ENCODE measurements around the gene PRKRA. TPM values are rescaled to one million over a fixed set of nuclear protein-coding genes. Genes with fewer than 3 reads are reported as not detected.

PRKRA gene
- total and polyA plus RNA-seq, 4 donors = 8.3 to 28.1 (median 13.4) TPM

GRCh38 chr2:178477443-178478129 lies 26.6 kb upstream of the PRKRA start:
- Histone ChIP-seq H3K9ac (ENCODE audit: low read depth in 1 of 2, low read length in 2 of 2) (peak overlapping the region; percentile 82 to 96), H3K27ac (ENCODE audit: low read depth in 1 of 2, low read length in 2 of 2) (peak overlapping the region; percentile 93 to 96), H3K36me3 (ENCODE audit: control insufficient read depth in 4 of 4, insufficient read depth in 3 of 4, low read depth in 1 of 4, low read length in 3 of 4) (no peaks in the 10 kb centered on the region), H3K4me3 (ENCODE audit: low read depth in 1 of 3, low read length in 3 of 3) (peak overlapping the region; percentile 74 to 95 (median 89)), H3K4me1 (ENCODE audit: control insufficient read depth in 4 of 4, insufficient read depth in 4 of 4, low read length in 3 of 4) (peaks cover 5 to 41% (median 26%) of the 10 kb centered on the region in 4 donors), H3K27me3 (ENCODE audit: control insufficient read depth in 4 of 4, insufficient read depth in 4 of 4, low read length in 3 of 4) (no peaks in the 10 kb centered on the region), H3K9me3 (ENCODE audit: control insufficient read depth in 4 of 4, low read length in 3 of 4) (no peaks in the 10 kb centered on the region)
- TF ChIP-seq, protein P1, sequence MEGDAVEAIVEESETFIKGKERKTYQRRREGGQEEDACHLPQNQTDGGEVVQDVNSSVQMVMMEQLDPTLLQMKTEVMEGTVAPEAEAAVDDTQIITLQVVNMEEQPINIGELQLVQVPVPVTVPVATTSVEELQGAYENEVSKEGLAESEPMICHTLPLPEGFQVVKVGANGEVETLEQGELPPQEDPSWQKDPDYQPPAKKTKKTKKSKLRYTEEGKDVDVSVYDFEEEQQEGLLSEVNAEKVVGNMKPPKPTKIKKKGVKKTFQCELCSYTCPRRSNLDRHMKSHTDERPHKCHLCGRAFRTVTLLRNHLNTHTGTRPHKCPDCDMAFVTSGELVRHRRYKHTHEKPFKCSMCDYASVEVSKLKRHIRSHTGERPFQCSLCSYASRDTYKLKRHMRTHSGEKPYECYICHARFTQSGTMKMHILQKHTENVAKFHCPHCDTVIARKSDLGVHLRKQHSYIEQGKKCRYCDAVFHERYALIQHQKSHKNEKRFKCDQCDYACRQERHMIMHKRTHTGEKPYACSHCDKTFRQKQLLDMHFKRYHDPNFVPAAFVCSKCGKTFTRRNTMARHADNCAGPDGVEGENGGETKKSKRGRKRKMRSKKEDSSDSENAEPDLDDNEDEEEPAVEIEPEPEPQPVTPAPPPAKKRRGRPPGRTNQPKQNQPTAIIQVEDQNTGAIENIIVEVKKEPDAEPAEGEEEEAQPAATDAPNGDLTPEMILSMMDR (IDR thresholded peaks at IDR 0.05; ENCODE audit: low read depth, low read length, missing input control) = no peak
- no peak for TF ChIP-seq GABPA (IDR thresholded peaks at IDR 0.05 in 1 of 2, conservative IDR thresholded peaks at IDR 0.05 in 1 of 2)
- TF ChIP-seq HNF4A (conservative IDR thresholded peaks at IDR 0.05) = no peak
- no peak for TF ChIP-seq RXRA (IDR thresholded peaks at IDR 0.05)
- TF ChIP-seq MAX (IDR thresholded peaks at IDR 0.05) = no peak
- no peak for TF ChIP-seq ZBTB33 (IDR thresholded peaks at IDR 0.05)
- no peak for TF ChIP-seq FOXA1 (IDR thresholded peaks at IDR 0.05)
- TF ChIP-seq JUND (IDR thresholded peaks at IDR 0.05) = no peak
- TF ChIP-seq RAD21 (IDR thresholded peaks at IDR 0.05) = no peak
- no peak for TF ChIP-seq SP1 (IDR thresholded peaks at IDR 0.05)
- no peak for TF ChIP-seq ATF3 (IDR thresholded peaks at IDR 0.05)
- no peak for TF ChIP-seq TAF1 (conservative IDR thresholded peaks at IDR 0.05)
- no peak for TF ChIP-seq NR2F2 (IDR thresholded peaks at IDR 0.05)
- no peak for TF ChIP-seq YY1 (IDR thresholded peaks at IDR 0.05)
- no peak for TF ChIP-seq HNF4G (IDR thresholded peaks at IDR 0.05)
- DNase-seq (ENCODE audit: low spot score) = no peak
- 9% methylated on average over 3 of the region's 3 CpGs for WGBS

- no peak overlapping the region for H3K4me3 ChIP-seq (ENCODE audit: low read depth in 1 of 3, low read length in 3 of 3)
- no peak overlapping the region for H3K9ac ChIP-seq (ENCODE audit: low read depth in 1 of 2, low read length in 2 of 2)
- H3K27ac ChIP-seq (ENCODE audit: low read depth in 1 of 2, low read length in 2 of 2) = no peak overlapping the region
- no peaks in the 10 kb centered on the region for H3K27me3 ChIP-seq (ENCODE audit: control insufficient read depth in 4 of 4, insufficient read depth in 4 of 4, low read length in 3 of 4)
- peaks cover 1 to 29% (median 17%) of the 10 kb centered on the region in 4 donors for H3K4me1 ChIP-seq (ENCODE audit: control insufficient read depth in 4 of 4, insufficient read depth in 4 of 4, low read length in 3 of 4)
- no peaks in the 10 kb centered on the region for H3K9me3 ChIP-seq (ENCODE audit: control insufficient read depth in 4 of 4, low read length in 3 of 4)
- DNase-seq (ENCODE audit: low spot score) = no peak
- no peaks in the 10 kb centered on the region for H3K36me3 ChIP-seq (ENCODE audit: control insufficient read depth in 4 of 4, insufficient read depth in 3 of 4, low read depth in 1 of 4, low read length in 3 of 4)
- TF ChIP-seq YY1 (IDR thresholded peaks at IDR 0.05) = no peak
- no peak for TF ChIP-seq SP1 (IDR thresholded peaks at IDR 0.05)
Measured at GRCh38 chr2:178476477-178476876, 25.5 kb upstream of the PRKRA start.
